Measurements from ENCODE around the gene CTXN3. TPM values are rescaled to one million over a fixed set of nuclear protein-coding genes. Genes with fewer than 3 reads are reported as not detected.

Gene CTXN3
- polyA plus RNA-seq, 1 donor: 1.0 TPM

DNA sequence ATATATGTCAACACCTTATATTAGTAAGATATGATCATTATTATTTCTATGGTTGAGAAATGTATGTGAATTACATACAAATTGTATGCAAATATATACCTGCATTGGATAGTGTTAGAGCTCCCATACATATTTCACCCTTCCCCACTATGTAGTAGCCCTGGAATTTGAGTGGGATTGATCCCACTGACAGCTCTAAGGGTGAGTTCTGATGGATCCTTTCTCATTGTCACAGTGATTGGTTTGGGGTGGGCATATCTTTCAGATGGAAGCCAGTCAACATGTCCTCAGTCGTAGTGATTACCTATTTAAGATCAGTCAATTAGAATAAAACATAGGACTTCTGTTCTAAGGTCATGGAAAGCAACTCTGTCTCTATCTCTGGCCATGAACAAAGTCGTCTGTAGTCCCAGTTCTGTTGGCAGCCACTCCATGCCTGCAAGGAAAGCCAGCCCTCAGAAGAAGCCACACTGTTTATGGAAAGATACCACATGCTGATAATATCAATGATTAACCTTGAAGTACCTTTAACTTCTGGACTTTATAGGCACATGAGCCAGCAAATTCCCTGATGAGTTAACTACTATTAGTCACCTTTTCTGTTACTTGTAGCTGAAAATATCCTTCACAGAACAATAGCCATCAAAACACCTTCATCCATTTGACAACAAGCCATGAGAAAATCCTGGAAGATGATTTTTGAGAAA, 49.2 kb downstream of the CTXN3 start:
- no peak for DNase-seq (ENCODE audit: low read depth)

GRCh38 chr5:127699416-127699815, 50.5 kb downstream of the CTXN3 start:
- DNase-seq (ENCODE audit: low read depth): no peak

DNA sequence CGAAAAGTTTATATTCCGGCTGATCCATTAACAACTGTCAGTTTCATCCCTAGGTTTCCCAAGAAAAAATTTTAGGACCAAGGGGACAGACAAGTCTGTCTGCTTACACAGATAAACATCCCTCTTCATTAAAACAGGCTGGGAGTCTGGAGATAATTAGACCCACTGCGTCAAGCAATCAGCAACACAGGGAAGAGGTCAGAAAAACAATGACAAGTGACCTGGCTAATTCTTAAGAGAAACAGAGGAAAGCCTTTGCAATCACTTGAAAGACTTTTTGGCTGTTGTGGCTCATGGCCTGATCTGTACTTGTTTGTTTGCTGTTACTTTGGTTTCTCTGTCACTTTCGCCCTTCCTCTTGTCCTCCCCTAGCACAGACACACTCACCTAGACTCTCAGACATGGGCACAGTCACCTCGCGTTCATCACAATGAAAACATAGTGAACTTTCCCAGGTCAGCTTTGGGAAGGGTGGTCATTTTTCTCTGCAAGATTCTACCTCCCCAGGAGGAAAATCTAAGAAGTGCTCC, 51.4 kb downstream of the CTXN3 start:
- DNase-seq (ENCODE audit: low read depth): no peak

DNA sequence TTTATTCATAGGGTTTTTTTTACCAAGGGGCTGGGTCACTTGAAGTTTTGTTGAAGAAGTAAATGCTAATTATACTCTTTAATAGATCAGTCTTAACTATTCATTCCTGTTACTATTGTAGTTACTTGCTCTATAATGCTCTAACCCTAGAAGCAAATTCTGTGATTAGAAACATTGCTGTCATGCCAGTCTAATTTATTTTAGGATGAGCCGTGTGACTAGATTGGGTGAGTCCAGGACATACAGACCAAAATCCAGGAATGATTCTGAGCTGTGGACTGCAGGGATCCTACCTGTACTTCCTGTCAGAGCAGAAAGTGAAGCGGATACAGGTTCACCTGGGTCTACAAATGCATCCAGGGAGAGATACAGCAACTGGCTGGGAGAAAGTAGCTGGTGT, 53.6 kb downstream of the CTXN3 start:
- no peak for DNase-seq (ENCODE audit: low read depth)

DNA sequence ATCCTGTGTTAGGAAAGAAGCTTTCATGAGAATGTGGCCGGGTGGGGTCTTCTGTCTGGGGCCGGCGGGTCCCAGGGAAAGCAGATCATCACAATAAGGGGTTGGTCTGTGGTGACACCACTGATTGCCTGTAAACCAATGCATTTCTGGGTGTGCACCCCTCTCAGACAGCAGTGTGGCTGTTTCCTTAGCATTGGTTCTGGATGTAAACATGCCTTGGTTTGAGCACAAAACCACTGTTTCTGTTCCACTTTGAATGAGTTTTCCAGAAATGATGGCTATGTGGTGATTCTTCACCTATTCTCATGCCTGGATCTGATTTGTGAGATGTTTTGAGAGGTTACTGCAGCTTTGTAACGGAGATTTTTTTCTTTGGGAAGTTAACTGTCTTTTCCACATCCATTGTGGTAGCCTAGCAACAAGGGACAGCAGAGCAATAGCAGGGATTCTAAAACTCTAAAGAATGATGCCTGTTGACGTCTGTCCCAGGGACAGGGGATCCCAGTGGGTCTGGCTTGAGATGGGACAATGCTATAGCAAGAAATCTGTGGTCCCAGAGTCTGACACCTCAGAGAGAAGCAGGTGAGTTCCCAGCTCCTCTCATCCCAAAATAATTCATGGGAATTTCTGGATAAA, 54.2 kb downstream of the CTXN3 start, which contains the start of gene CCDC192:
CCDC192 (plus strand) TSS at position 466 of the 636 bp plus-strand sequence; CDS start at position 521, 55 bp downstream.
- DNase-seq (ENCODE audit: low read depth): no peak

DNA sequence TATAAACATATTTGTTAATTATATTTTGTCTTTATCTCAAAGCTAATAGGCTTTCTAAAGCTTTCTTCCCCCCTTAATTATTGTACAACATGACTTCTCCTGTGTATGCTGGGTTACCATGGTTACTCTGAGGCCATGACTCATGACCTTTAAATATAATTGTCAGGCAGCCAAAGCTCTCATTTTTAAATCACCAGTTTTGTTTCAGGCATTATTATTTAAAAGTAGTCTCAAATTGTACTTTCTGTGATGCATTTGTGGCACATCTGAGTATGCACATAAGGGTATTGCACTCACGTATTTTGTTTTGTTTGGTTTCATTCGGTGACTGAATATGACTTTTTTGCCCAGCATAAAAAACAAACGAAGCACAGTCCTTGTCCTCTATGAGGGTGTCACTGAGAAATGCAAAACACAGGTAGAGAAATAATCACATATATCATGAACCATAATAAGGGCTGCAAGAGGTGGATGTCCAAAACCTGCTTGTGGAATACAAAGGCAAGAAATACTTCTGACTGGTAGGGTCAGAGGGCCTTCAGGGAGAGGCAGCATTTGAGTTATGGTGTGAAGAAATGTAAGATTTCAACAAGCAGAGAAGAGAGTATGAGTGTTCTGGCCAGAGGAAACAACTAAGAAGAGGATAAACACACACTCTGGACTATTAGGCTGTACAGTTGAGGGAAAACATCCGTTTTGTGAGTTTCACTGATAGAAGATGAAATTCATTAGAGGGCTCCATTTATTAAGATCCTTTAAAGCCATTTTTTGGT, 56.4 kb downstream of the CTXN3 start:
- DNase-seq (ENCODE audit: low read depth): no peak

GRCh38 chr5:127706691-127707090, 57.8 kb downstream of the CTXN3 start:
- DNase-seq (ENCODE audit: low read depth): no peak

GRCh38 chr5:127707209-127707608, 58.3 kb downstream of the CTXN3 start:
- DNase-seq (ENCODE audit: low read depth): no peak

Other genes starting within 250 kb of the CTXN3 start
- gene PRRC1, start 131.4 kb upstream of the CTXN3 start, polyA plus RNA-seq (ENCODE audit: insufficient read length): 49.5 TPM
- gene CCDC192, start 54.3 kb downstream of the CTXN3 start, polyA plus RNA-seq (ENCODE audit: insufficient read length): 0.48 TPM